DMS 273 treated with DMSO at 0.1 percent for 48 hours (cell line): ENCODE measurements around the gene TRIM49D1.
"Not testable (repeated sequence)": the region's sequence is repeated elsewhere in the genome, so short reads cannot be mapped to it uniquely, and the experiment has no call there.

Experiments used
- DNase-seq: peaks from one replicate; lab custom pipeline; 2025; lab: John Stamatoyannopoulos, UW

Gene TRIM49D1

GRCh38 chr11:89922195-89922660 lies at the start of gene TRIM49D1:
TSS of gene TRIM49D1 (minus strand) at chr11:89922245. CDS start at chr11:89917710, 4,535 bp downstream.
- DNase-seq: no peak

GRCh38 chr11:89965737-89966136 lies 43.7 kb upstream of the TRIM49D1 start, which contains the start of gene TRIM64:
TSS of gene TRIM64 (plus strand) at chr11:89966037. CDS start at chr11:89968504, 2,467 bp downstream.
- DNase-seq: not testable (repeated sequence)

GRCh38 chr11:89960833-89961232 lies 38.8 kb upstream of the TRIM49D1 start:
- not testable (repeated sequence) for DNase-seq

GRCh38 chr11:89923764-89924163 lies 1.7 kb upstream of the TRIM49D1 start, which contains the start of gene TRIM49D2:
TSS of gene TRIM49D2 (plus strand) at chr11:89924064. CDS start at chr11:89926762, 2,698 bp downstream.
- not testable (repeated sequence) for DNase-seq

- DNase-seq: not testable (repeated sequence)
Measured at GRCh38 chr11:89900809-89901208, 21.2 kb downstream of the TRIM49D1 start.

GRCh38 chr11:89893245-89893644 lies 28.8 kb downstream of the TRIM49D1 start:
- DNase-seq: not testable (repeated sequence)

- DNase-seq: not testable (repeated sequence)
Measured at GRCh38 chr11:89877511-89877910, 44.5 kb downstream of the TRIM49D1 start.

GRCh38 chr11:89872588-89872987 lies 49.5 kb downstream of the TRIM49D1 start:
- DNase-seq: not testable (repeated sequence)

GRCh38 chr11:89865223-89865622 lies 56.8 kb downstream of the TRIM49D1 start:
- not testable (repeated sequence) for DNase-seq

GRCh38 chr11:89863906-89864704 lies 57.9 kb downstream of the TRIM49D1 start:
- not testable (repeated sequence) for DNase-seq
